ENCODE data around the gene BCAS3. TPM values are rescaled to one million over a fixed set of nuclear protein-coding genes. Genes with fewer than 3 reads are reported as not detected.

BCAS3 gene
- total RNA-seq, 1 experiment from 2014 or later, result 26.3 TPM

DNA sequence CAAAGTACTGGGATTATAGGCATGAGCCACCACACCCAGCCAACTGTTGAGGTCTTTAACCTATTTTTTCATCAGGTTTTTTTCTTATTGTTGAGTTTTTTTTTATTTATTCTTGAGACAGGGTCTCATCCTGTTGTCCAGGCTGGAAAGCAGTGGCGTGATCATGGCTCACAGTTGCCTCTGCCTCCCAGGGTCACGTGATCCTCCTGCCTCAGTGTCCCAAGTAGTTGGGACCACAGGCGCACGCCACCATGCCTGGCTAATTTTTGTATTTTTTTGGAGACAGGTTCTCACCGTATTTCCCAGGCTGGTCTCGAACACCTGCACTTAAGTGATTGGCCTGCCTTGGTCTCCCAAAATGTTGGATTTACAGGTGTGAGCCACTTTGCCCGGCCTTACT, 95.9 kb downstream of the BCAS3 start:
- Histone ChIP-seq H3K36me3 (ENCODE audit: control insufficient read depth in 1 of 2, insufficient read depth in 2 of 2, low read length in 2 of 2) (no peaks in the 10 kb centered on the region), H4K20me1 (ENCODE audit: insufficient read depth) (no peaks in the 10 kb centered on the region), H3K9me2 (ENCODE audit: insufficient read depth) (no peaks in the 10 kb centered on the region), H3K9me3 (ENCODE audit: control insufficient read depth in 1 of 2, insufficient read depth in 1 of 2, low read depth in 1 of 2, low read length in 2 of 2) (no peaks in the 10 kb centered on the region), H3K4me2 (ENCODE audit: low read length) (no peak overlapping the region), H3K4me3 (replicated peaks in 1 of 2; ENCODE audit: low read depth in 1 of 2, low read length in 2 of 2) (no peak overlapping the region), H3K79me2 (ENCODE audit: insufficient read depth, low read length) (no peaks in the 10 kb centered on the region), H3K9ac (ENCODE audit: low read length) (no peak overlapping the region), H3K27me3 (ENCODE audit: insufficient read depth, low read length) (no peaks in the 10 kb centered on the region), H3K27ac (ENCODE audit: low read depth, low read length) (no peak overlapping the region), H2AFZ (ENCODE audit: low read depth, low read length, poor library complexity, severe bottlenecking) (no peak overlapping the region), H3K4me1 (ENCODE audit: control insufficient read depth in 1 of 2, insufficient read depth in 2 of 2, low read length in 2 of 2) (no peaks in the 10 kb centered on the region)
- TF ChIP-seq ZNF274 (IDR thresholded peaks at IDR 0.05; ENCODE audit: low read depth, low read length) (no peak), SIN3A (IDR thresholded peaks at IDR 0.05; ENCODE audit: low read depth) (no peak), SRF (IDR thresholded peaks at IDR 0.05; ENCODE audit: low read depth) (no peak), POLR2AphosphoS5 (IDR thresholded peaks at IDR 0.05; ENCODE audit: low read depth, low read length) (no peak)
- no TSS peak for BruUV-seq (replicated peaks)
- ChIA-PET POLR2A (no interaction called here), CTCF (no interaction called here), RAD21 (ENCODE audit: low non-redundant PET in 1 of 2, low total read pairs in 2 of 2, uncharacterized antibody in 2 of 2, unreplicated experiment in 2 of 2) (no interaction called here)
- ATAC-seq (no peak), DNase-seq (ENCODE audit: low read depth, low spot score) (no peak)
- intact Hi-C loops (cut with micrococcal nuclease), result no loop called here

DNA sequence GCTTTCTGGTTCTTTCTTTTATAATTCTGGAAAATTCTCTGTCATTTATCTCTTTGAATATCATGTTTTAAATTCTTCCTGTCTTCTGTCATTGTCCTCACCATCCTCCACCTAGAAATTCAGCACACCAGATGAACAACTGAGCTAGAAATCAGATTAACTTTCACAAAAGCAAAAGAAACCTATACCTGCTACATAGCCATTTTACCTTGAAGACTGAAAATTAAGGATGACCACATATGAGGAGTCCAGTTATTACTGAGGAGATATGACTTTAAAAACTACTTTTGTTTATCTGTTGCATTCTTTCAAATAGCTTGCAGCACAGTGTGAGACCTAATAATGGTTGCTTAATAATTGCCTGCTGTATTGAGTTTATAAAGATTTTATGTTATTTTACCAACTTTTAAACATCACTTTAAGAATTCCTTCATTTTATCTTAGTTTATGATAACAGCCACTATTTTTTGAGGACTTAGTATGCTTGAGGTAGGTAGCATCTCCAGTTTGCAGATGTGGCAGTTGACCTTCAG, 104.3 kb downstream of the BCAS3 start:
- intact Hi-C loops (cut with micrococcal nuclease), result no loop called here
- no TSS peak for BruUV-seq (replicated peaks)
- no peaks in the 10 kb centered on the region for H3K27me3 ChIP-seq (ENCODE audit: insufficient read depth, low read length)
- H3K4me2 ChIP-seq (ENCODE audit: low read length), result no peak overlapping the region
- H2AFZ ChIP-seq (ENCODE audit: low read depth, low read length, poor library complexity, severe bottlenecking), result no peak overlapping the region
- H3K9ac ChIP-seq (ENCODE audit: low read length), result no peak overlapping the region
- H3K36me3 ChIP-seq (ENCODE audit: control insufficient read depth in 1 of 2, insufficient read depth in 2 of 2, low read length in 2 of 2), result no peaks in the 10 kb centered on the region
- no peak overlapping the region for H3K4me3 ChIP-seq (replicated peaks in 1 of 2; ENCODE audit: low read depth in 1 of 2, low read length in 2 of 2)
- no peaks in the 10 kb centered on the region for H4K20me1 ChIP-seq (ENCODE audit: insufficient read depth)
- no peaks in the 10 kb centered on the region for H3K79me2 ChIP-seq (ENCODE audit: insufficient read depth, low read length)
- RAD21 ChIA-PET (ENCODE audit: low non-redundant PET in 1 of 2, low total read pairs in 2 of 2, uncharacterized antibody in 2 of 2, unreplicated experiment in 2 of 2), result no interaction called here
- TF ChIP-seq TCF7L2 (IDR thresholded peaks at IDR 0.05; ENCODE audit: borderline replicate concordance, extremely low read depth, insufficient read depth, insufficient read length) (no peak), POLR2AphosphoS5 (IDR thresholded peaks at IDR 0.05; ENCODE audit: low read depth, low read length) (no peak), SP1 (IDR thresholded peaks at IDR 0.05; ENCODE audit: low read depth) (no peak), CEBPB (IDR thresholded peaks at IDR 0.05; ENCODE audit: low read depth) (no peak), ELF1 (IDR thresholded peaks at IDR 0.05; ENCODE audit: borderline replicate concordance, low read depth) (no peak), CBX3 (IDR thresholded peaks at IDR 0.05; ENCODE audit: low read depth) (no peak)
- TF ChIP-seq, protein P1, sequence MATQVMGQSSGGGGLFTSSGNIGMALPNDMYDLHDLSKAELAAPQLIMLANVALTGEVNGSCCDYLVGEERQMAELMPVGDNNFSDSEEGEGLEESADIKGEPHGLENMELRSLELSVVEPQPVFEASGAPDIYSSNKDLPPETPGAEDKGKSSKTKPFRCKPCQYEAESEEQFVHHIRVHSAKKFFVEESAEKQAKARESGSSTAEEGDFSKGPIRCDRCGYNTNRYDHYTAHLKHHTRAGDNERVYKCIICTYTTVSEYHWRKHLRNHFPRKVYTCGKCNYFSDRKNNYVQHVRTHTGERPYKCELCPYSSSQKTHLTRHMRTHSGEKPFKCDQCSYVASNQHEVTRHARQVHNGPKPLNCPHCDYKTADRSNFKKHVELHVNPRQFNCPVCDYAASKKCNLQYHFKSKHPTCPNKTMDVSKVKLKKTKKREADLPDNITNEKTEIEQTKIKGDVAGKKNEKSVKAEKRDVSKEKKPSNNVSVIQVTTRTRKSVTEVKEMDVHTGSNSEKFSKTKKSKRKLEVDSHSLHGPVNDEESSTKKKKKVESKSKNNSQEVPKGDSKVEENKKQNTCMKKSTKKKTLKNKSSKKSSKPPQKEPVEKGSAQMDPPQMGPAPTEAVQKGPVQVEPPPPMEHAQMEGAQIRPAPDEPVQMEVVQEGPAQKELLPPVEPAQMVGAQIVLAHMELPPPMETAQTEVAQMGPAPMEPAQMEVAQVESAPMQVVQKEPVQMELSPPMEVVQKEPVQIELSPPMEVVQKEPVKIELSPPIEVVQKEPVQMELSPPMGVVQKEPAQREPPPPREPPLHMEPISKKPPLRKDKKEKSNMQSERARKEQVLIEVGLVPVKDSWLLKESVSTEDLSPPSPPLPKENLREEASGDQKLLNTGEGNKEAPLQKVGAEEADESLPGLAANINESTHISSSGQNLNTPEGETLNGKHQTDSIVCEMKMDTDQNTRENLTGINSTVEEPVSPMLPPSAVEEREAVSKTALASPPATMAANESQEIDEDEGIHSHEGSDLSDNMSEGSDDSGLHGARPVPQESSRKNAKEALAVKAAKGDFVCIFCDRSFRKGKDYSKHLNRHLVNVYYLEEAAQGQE (IDR thresholded peaks at IDR 0.05; ENCODE audit: low read depth), result no peak
- TF ChIP-seq, protein P2, sequence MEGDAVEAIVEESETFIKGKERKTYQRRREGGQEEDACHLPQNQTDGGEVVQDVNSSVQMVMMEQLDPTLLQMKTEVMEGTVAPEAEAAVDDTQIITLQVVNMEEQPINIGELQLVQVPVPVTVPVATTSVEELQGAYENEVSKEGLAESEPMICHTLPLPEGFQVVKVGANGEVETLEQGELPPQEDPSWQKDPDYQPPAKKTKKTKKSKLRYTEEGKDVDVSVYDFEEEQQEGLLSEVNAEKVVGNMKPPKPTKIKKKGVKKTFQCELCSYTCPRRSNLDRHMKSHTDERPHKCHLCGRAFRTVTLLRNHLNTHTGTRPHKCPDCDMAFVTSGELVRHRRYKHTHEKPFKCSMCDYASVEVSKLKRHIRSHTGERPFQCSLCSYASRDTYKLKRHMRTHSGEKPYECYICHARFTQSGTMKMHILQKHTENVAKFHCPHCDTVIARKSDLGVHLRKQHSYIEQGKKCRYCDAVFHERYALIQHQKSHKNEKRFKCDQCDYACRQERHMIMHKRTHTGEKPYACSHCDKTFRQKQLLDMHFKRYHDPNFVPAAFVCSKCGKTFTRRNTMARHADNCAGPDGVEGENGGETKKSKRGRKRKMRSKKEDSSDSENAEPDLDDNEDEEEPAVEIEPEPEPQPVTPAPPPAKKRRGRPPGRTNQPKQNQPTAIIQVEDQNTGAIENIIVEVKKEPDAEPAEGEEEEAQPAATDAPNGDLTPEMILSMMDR (IDR thresholded peaks at IDR 0.05 in 2 of 3, conservative IDR thresholded peaks at IDR 0.05 in 1 of 3; ENCODE audit: borderline replicate concordance in 1 of 3, insufficient read depth in 1 of 3, low read depth in 2 of 3, low read length in 2 of 3), result no peak
- CTCF ChIA-PET, result no interaction called here
- POLR2A ChIA-PET, result no interaction called here
- no peaks in the 10 kb centered on the region for H3K9me3 ChIP-seq (ENCODE audit: control insufficient read depth in 1 of 2, insufficient read depth in 1 of 2, low read depth in 1 of 2, low read length in 2 of 2)
- H3K9me2 ChIP-seq (ENCODE audit: insufficient read depth), result no peaks in the 10 kb centered on the region
- ATAC-seq (no peak), DNase-seq (ENCODE audit: low read depth, low spot score) (no peak)
- H3K27ac ChIP-seq (ENCODE audit: low read depth, low read length), result no peak overlapping the region
- no peaks in the 10 kb centered on the region for H3K4me1 ChIP-seq (ENCODE audit: control insufficient read depth in 1 of 2, insufficient read depth in 2 of 2, low read length in 2 of 2)

All from HCT116 (cell line).